PFSK-1 (cell line): ENCODE data around the gene ECD.

Source experiments
- FOXP2 ChIP-seq: optimal IDR thresholded peaks from 2 replicates; pipeline ENCODE3; 2011; ENCODE audit warnings: borderline replicate concordance, control low read depth, inconsistent platforms; ENCODE audit not compliant: insufficient read depth; ENCODE audit errors: extremely low read length, extremely low read depth
- POLR2AphosphoS5 ChIP-seq: IDR thresholded peaks from 2 replicates; pipeline ENCODE4 v1.6.1; 2012; ENCODE audit warnings: low read depth, mild to moderate bottlenecking, control low read depth, low read length, moderate library complexity
- REST ChIP-seq, 2 experiments: IDR thresholded peaks; 2 replicates each; pipeline versions ENCODE4 v1.6.1 to v1.8.0; 2011 to 2012; ENCODE audit warnings: low read depth in 2 of 2, low read length in 2 of 2, control low read depth in 1 of 2, inconsistent platforms in 1 of 2, mild to moderate bottlenecking in 1 of 2, moderate library complexity in 1 of 2; ENCODE audit not compliant: insufficient read depth in 1 of 2
- SIN3A ChIP-seq: IDR thresholded peaks from 2 replicates; pipeline ENCODE4 v1.6.1; 2012; ENCODE audit warnings: mild to moderate bottlenecking, low read length, moderate library complexity, borderline replicate concordance; ENCODE audit not compliant: insufficient read depth
- TAF1 ChIP-seq: IDR thresholded peaks from 2 replicates; pipeline ENCODE4 v1.6.1; 2012; ENCODE audit warnings: low read length, control low read depth, borderline replicate concordance; ENCODE audit not compliant: insufficient read depth

- no peak for TF ChIP-seq TAF1
- no peak for TF ChIP-seq POLR2AphosphoS5
- TF ChIP-seq SIN3A, result no peak
- no peak for TF ChIP-seq FOXP2
- TF ChIP-seq REST (IDR thresholded peaks at IDR 0.05; ENCODE audit: insufficient read depth in 1 of 2, low read depth in 2 of 2, low read length in 2 of 2), result no peak
Measured at GRCh38 chr10:73163096-73163495, 4.7 kb downstream of the ECD start.
